CD4-positive, alpha-beta T cell treated with Interleukin-17A for 1 hour (primary cell): ENCODE data around the gene FAM83B.
"Not testable (repeated sequence)": the region's sequence is repeated elsewhere in the genome, so short reads cannot be mapped to it uniquely, and the experiment has no call there.

Experiments used
- DNase-seq: peaks from one replicate; pipeline ENCODE4 v3.0.0-alpha.2; 2020

The FAM83B gene

GRCh38 chr6:54864272-54864671 is 17.7 kb downstream of the FAM83B start:
- no peak for DNase-seq

GRCh38 chr6:54865091-54865631 is 18.6 kb downstream of the FAM83B start:
- no peak for DNase-seq

- DNase-seq = no peak
These were observed 22.0 kb downstream of the FAM83B start for GRCh38 chr6:54868556-54868955.

GRCh38 chr6:54873599-54873998 is 27.0 kb downstream of the FAM83B start:
- no peak for DNase-seq

- no peak for DNase-seq
These were observed 27.9 kb downstream of the FAM83B start for GRCh38 chr6:54874349-54875048.

GRCh38 chr6:54875539-54875938 is 29.0 kb downstream of the FAM83B start:
- DNase-seq = no peak

GRCh38 chr6:54876365-54876764 is 29.8 kb downstream of the FAM83B start:
- DNase-seq = no peak

- DNase-seq = no peak
These were observed 30.3 kb downstream of the FAM83B start for GRCh38 chr6:54876871-54877270.

- no peak for DNase-seq
These were observed 31.2 kb downstream of the FAM83B start for GRCh38 chr6:54877713-54878317.

GRCh38 chr6:54878718-54879117 is 32.1 kb downstream of the FAM83B start:
- no peak for DNase-seq

GRCh38 chr6:54879188-54879985 is 32.8 kb downstream of the FAM83B start:
- no peak for DNase-seq

- DNase-seq = no peak
These were observed 34.6 kb downstream of the FAM83B start for GRCh38 chr6:54881067-54881730.

GRCh38 chr6:54881891-54882290 is 35.3 kb downstream of the FAM83B start:
- not testable (repeated sequence) for DNase-seq

- no peak for DNase-seq
These were observed 40.5 kb downstream of the FAM83B start for GRCh38 chr6:54886932-54887584.

- DNase-seq = no peak
These were observed 45.0 kb downstream of the FAM83B start for GRCh38 chr6:54891536-54891935.

- DNase-seq = no peak
These were observed 46.3 kb downstream of the FAM83B start for GRCh38 chr6:54892831-54893230.

- DNase-seq = no peak
These were observed 47.2 kb downstream of the FAM83B start for GRCh38 chr6:54893818-54894217.

GRCh38 chr6:54896302-54896701 is 49.7 kb downstream of the FAM83B start:
- no peak for DNase-seq

- DNase-seq = no peak
These were observed 51.1 kb downstream of the FAM83B start for GRCh38 chr6:54897462-54898189.

GRCh38 chr6:54898767-54899166 is 52.2 kb downstream of the FAM83B start:
- no peak for DNase-seq

GRCh38 chr6:54899442-54899841 is 52.9 kb downstream of the FAM83B start:
- DNase-seq = no peak

- no peak for DNase-seq
These were observed 53.4 kb downstream of the FAM83B start for GRCh38 chr6:54899986-54900385.
